Measurements from ENCODE around the gene CYFIP1. TPM values are rescaled to one million over a fixed set of nuclear protein-coding genes. Genes with fewer than 3 reads are reported as not detected.

CYFIP1 gene
- 126 and 146 TPM in 2 replicates for total RNA-seq

DNA sequence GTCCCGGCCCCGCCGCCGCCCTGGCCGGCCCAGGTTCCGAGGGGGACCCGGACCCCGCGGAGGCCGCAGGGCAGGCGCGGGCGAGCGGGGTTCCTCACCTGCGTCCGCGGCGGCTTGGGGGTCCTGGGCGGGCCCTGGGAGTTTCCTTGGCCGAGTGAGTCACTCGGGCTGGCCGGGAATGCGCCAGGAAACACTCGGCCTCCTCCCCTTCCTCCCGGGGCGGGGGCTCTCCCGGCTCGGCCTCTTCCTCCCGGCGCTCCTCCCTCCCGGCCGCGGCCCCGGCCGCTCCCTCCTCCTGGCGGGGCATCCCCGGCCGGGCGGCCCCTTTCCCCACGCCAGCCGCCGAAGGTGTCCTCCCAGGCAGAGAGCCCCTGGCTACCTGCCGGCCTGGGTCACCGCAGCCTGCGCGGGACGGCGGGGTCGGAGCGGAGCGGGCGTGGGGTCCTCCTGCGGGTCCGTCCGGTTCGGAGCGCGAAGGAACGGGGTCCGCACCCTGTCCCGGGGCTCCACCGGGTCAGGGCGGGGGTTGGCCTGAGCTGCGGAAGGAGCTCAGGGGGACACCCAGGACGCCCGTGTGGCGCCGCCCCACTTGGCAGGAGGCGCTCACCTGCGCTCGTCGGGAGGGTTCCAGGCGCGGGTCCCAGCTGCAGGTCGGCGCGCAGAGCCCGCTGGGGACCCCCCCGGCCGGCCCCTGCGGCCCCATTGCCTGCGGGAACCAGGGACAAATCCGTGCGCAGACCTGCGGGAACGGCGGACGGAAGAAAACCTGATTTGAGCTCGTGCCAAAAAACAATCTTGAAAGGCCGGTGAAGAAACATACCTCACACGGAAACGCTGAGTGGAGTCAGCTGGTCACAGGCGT lies at the start of gene CYFIP1:
Gene CYFIP1 (minus strand): TSS at position 180 of the 862 bp plus-strand sequence. CDS start 33,083 bp downstream, outside the sequence.

DNA sequence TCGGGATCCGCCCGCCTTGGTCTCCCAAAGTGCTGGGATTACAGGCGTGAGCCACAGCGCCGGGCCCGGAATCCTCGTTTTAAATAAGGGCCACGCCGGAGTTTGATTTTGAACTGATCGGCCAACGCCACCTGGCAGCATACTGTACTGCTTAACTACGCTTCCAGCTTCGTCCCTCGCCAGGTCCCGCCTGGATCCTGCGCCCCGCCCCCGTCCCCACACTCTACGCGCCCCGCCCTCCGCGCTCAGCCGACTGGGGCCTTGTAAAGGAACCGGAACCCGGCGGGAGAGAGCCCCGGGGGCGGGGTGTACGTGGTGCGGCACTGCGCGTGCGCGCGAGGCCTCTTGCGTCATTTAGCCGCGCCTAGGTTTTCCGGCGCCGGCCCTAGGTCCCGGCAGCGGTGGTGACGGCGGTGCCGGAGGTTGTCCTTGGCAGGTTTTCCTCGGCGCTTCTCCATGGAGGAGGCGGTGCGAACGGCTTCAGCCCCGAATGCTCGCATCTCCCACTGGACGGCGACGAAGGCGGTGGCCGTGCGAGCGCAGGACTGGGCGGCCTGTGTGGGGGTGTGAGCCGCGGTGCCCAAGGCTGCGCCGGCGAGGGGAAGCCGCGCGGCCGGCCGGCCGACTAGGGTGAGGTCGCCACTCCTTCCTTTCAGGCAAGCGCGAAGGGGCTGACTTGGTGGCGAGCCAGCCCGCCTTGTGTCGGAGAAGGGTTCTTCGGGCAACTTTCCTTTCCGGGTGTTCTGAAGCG lies 141.7 kb downstream of the CYFIP1 start, which contains the start of gene NIPA2:
Gene NIPA2 (plus strand): TSS at position 375 of the 751 bp plus-strand sequence. CDS start 13,066 bp downstream, outside the sequence.

Other genes starting within 250 kb of the CYFIP1 start
- gene NIPA1, start 193.7 kb downstream of the CYFIP1 start, total RNA-seq = 14.9 and 20.9 TPM in 2 replicates
- 48.8 and 54.1 TPM in 2 replicates for gene NIPA2, start 141.7 kb downstream of the CYFIP1 start, total RNA-seq
- gene TUBGCP5, start 59.2 kb upstream of the CYFIP1 start, total RNA-seq = 20.4 and 25.1 TPM in 2 replicates
- not detected in 2 replicates for gene GOLGA6L1, start 156.5 kb upstream of the CYFIP1 start, total RNA-seq